Endometrial microvascular endothelial cells (primary cell): ENCODE data around the gene KAT7. TPM values are rescaled to one million over a fixed set of nuclear protein-coding genes. Genes with fewer than 3 reads are reported as not detected.

Source experiments
- in situ Hi-C: cut with HindIII; loops from 2 replicates; pipeline ENCODE4 v1.10.0; 2017; ENCODE audit warnings: low sequenced_read_pairs, low pct_unique_long_range_greater_than_20kb; ENCODE audit errors: inconsistent ontology term
- total RNA-seq: library from RNA; depleted of rRNA; stranded (reverse); fragments of >200 nt; gene quantifications from one replicate; pipeline ENCODE4 v1.2.3, GENCODE V29; 2015; ENCODE audit errors: inconsistent ontology term

Gene KAT7
- total RNA-seq, 1 donor from 2014 or later: 27.6 TPM

GRCh38 chr17:49854126-49854525, 65.6 kb downstream of the KAT7 start:
- in situ Hi-C loops: no loop called here

GRCh38 chr17:49858796-49859195, 70.3 kb downstream of the KAT7 start:
- in situ Hi-C loops: no loop called here

GRCh38 chr17:49859991-49860953, 71.8 kb downstream of the KAT7 start:
- in situ Hi-C loops: no loop called here

GRCh38 chr17:49861150-49861884, 72.8 kb downstream of the KAT7 start:
- in situ Hi-C loops: no loop called here

- in situ Hi-C loops: no loop called here
Measured at GRCh38 chr17:49862781-49863331, 74.4 kb downstream of the KAT7 start.

GRCh38 chr17:49866019-49866380, 77.5 kb downstream of the KAT7 start:
- in situ Hi-C loops: no loop called here

GRCh38 chr17:49866882-49867413, 78.5 kb downstream of the KAT7 start:
- in situ Hi-C loops: no loop called here

GRCh38 chr17:49869038-49869374, 80.5 kb downstream of the KAT7 start:
- in situ Hi-C loops: no loop called here

- in situ Hi-C loops: no loop called here
Measured at GRCh38 chr17:49870298-49870697, 81.8 kb downstream of the KAT7 start.

GRCh38 chr17:49871211-49871610, 82.7 kb downstream of the KAT7 start:
- in situ Hi-C loops: no loop called here

- in situ Hi-C loops: no loop called here
Measured at GRCh38 chr17:49872754-49873377, 84.4 kb downstream of the KAT7 start.

- in situ Hi-C loops: no loop called here
Measured at GRCh38 chr17:49873466-49873865, 85.0 kb downstream of the KAT7 start.

GRCh38 chr17:49873926-49874325, 85.4 kb downstream of the KAT7 start:
- in situ Hi-C loops: no loop called here

GRCh38 chr17:49874911-49875310, 86.4 kb downstream of the KAT7 start:
- in situ Hi-C loops: no loop called here

GRCh38 chr17:49875685-49876084, 87.2 kb downstream of the KAT7 start:
- in situ Hi-C loops: no loop called here

GRCh38 chr17:49878931-49879904, 90.7 kb downstream of the KAT7 start:
- in situ Hi-C loops: no loop called here

- in situ Hi-C loops: loop anchor here (10.0 kb wide), 1 partner anchor 94 kb away; no protein-coding TSS in a partner anchor
Measured at GRCh38 chr17:49880291-49881053, 92.0 kb downstream of the KAT7 start.
